ENCODE measurements around the gene AUH.

AUH gene

DNA sequence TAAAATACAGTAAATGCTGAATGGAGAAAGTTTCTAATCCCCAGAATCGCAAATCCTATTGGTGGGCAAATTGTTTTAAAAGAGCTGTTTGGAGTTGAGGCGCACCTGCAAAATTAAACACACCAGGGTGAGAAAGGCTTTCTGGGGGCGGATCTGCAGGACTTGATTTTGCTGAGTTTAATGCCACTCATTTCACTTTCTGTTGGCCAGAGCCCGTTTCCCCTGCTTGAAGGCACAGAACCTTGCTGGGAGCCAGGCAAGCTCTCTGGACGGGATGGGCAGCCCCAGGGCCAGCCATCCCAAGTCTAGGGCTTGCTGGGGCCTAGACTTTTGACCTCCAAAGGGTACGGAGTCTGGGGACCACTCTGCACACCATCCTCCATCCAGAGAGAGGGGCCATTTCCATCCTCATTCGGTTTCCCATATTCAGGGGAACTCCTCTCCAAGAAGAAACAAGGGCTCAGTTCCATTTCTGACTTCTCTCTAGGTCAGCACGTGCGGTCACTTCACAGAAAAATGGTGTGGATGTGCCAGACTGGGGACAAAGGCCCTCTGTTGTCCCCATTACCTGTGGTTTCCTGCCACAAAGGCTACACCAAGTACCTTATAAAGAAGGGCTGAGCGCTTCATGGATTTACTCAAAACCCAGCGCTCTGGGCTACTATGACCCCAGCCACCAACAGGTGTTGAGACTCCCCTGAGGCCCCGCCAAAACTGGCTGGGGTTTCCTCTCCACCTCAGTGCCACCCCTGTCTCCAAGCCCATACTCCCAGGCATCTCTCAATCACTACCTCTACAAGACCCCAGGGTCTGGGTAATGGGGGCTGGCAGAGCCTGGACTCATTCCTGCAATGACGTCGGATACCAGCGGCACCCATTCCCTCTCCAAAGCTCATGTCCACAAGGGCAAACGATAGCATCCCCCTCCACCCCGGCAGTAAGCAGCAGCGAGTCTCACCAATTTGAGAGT lies 170.0 kb downstream of the AUH start:
- peaks cover 78% of the 10 kb centered on the region for H3K27me3 ChIP-seq (ENCODE audit: low read depth, low read length)
- H3K4me1 ChIP-seq (ENCODE audit: low read length), result peaks cover 8% of the 10 kb centered on the region
- H3K4me2 ChIP-seq (ENCODE audit: low read length), result no peak overlapping the region
- H2AFZ ChIP-seq (ENCODE audit: low read depth, low read length), result no peak overlapping the region
- no peaks in the 10 kb centered on the region for H4K20me1 ChIP-seq (ENCODE audit: insufficient read depth, low read length)
- H3K36me3 ChIP-seq (replicated peaks; ENCODE audit: low read depth, low read length), result no peaks in the 10 kb centered on the region
- TF ChIP-seq, protein P1, sequence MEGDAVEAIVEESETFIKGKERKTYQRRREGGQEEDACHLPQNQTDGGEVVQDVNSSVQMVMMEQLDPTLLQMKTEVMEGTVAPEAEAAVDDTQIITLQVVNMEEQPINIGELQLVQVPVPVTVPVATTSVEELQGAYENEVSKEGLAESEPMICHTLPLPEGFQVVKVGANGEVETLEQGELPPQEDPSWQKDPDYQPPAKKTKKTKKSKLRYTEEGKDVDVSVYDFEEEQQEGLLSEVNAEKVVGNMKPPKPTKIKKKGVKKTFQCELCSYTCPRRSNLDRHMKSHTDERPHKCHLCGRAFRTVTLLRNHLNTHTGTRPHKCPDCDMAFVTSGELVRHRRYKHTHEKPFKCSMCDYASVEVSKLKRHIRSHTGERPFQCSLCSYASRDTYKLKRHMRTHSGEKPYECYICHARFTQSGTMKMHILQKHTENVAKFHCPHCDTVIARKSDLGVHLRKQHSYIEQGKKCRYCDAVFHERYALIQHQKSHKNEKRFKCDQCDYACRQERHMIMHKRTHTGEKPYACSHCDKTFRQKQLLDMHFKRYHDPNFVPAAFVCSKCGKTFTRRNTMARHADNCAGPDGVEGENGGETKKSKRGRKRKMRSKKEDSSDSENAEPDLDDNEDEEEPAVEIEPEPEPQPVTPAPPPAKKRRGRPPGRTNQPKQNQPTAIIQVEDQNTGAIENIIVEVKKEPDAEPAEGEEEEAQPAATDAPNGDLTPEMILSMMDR (IDR thresholded peaks at IDR 0.05; ENCODE audit: low read depth, low read length), result no peak
- no peak for TF ChIP-seq EZH2phosphoT487 (IDR thresholded peaks at IDR 0.05; ENCODE audit: low read depth)
- no peaks in the 10 kb centered on the region for H3K79me2 ChIP-seq (ENCODE audit: low read length)
- H3K4me3 ChIP-seq (ENCODE audit: low read length), result no peak overlapping the region
- no peak overlapping the region for H3K9ac ChIP-seq (ENCODE audit: low read length)
- no peaks in the 10 kb centered on the region for H3K9me3 ChIP-seq (ENCODE audit: insufficient read depth, low read length)
- H3K27ac ChIP-seq (ENCODE audit: low read length), result no peak overlapping the region

DNA sequence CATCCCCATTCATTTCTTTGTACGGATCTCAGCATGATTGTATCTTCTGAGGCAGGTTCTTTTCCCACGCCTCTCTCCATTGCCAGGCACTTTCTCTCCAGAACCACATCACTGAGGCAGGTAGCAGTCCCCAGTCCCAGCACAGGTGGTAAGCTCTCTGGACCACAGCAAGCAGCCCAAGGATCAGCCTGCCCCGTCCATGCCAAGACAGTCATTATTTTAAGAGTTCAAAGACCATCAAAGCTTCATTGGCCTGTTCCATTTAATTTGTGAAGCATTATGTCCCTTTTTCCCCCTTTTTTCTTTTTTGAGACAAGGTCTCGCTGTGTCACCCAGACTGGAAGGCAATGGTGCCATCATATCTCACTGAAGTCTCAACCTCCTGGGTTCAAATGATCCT lies 171.7 kb downstream of the AUH start:
- peaks cover 8% of the 10 kb centered on the region for H3K4me1 ChIP-seq (ENCODE audit: low read length)
- H3K79me2 ChIP-seq (ENCODE audit: low read length), result no peaks in the 10 kb centered on the region
- no peak overlapping the region for H3K27ac ChIP-seq (ENCODE audit: low read length)
- peaks cover 77% of the 10 kb centered on the region for H3K27me3 ChIP-seq (ENCODE audit: low read depth, low read length)
- no peak overlapping the region for H3K4me3 ChIP-seq (ENCODE audit: low read length)
- H3K36me3 ChIP-seq (replicated peaks; ENCODE audit: low read depth, low read length), result no peaks in the 10 kb centered on the region
- TF ChIP-seq, protein P1 (IDR thresholded peaks at IDR 0.05; ENCODE audit: low read depth, low read length), result no peak
- TF ChIP-seq EZH2phosphoT487 (IDR thresholded peaks at IDR 0.05; ENCODE audit: low read depth), result no peak
- no peak overlapping the region for H3K4me2 ChIP-seq (ENCODE audit: low read length)
- H2AFZ ChIP-seq (ENCODE audit: low read depth, low read length), result no peak overlapping the region
- H3K9me3 ChIP-seq (ENCODE audit: insufficient read depth, low read length), result no peaks in the 10 kb centered on the region
- H4K20me1 ChIP-seq (ENCODE audit: insufficient read depth, low read length), result no peaks in the 10 kb centered on the region
- H3K9ac ChIP-seq (ENCODE audit: low read length), result no peak overlapping the region

DNA sequence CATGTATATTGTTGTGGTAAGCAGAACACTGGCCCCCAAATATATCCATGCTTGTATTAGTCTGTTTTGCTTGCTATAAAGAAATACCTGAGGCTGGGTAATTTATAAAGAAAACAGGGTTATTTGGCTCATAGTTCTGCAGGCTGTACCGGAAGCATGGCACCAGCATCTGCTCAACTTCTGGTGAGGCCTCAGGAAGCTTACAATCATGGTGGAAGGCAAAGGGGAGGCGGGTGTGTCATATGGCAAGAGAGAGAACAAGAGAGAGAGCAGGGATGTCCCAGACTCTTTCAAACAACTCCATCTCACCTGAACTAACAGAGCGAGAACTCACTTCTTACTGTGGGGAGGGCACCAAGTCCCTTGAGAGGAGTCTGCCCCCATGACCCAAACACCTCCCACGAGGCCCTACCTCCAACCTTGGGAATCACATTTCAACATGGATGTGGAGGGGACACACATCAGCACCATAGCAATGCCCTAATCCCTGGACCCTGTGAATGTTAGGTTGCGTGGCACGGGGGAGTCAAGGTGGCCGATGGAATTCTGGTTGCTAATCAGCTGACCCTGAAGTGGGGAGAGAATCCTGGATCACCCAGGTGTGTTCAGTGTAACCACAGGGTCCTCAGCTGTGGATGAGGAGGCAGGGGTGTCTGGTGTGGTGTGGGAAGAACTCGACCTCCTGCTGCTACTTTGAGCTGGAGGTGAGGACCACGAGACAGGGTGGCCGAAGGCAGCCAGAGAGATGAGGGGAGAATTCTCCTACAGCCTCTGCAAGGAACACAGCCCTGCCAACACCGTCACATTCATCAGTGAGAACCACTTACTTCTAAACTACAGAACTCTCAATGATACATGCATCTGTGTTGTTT lies 172.8 kb downstream of the AUH start:
- Histone ChIP-seq H3K4me3 (ENCODE audit: low read length) (no peak overlapping the region), H3K9me3 (ENCODE audit: insufficient read depth, low read length) (no peaks in the 10 kb centered on the region), H4K20me1 (ENCODE audit: insufficient read depth, low read length) (no peaks in the 10 kb centered on the region), H3K79me2 (ENCODE audit: low read length) (no peaks in the 10 kb centered on the region), H3K4me2 (ENCODE audit: low read length) (no peak overlapping the region), H3K36me3 (replicated peaks; ENCODE audit: low read depth, low read length) (no peaks in the 10 kb centered on the region), H2AFZ (ENCODE audit: low read depth, low read length) (no peak overlapping the region), H3K4me1 (ENCODE audit: low read length) (peaks cover 5% of the 10 kb centered on the region), H3K9ac (ENCODE audit: low read length) (no peak overlapping the region), H3K27me3 (ENCODE audit: low read depth, low read length) (peaks cover 67% of the 10 kb centered on the region), H3K27ac (ENCODE audit: low read length) (no peak overlapping the region)
- no peak for TF ChIP-seq EZH2phosphoT487 (IDR thresholded peaks at IDR 0.05; ENCODE audit: low read depth)
- TF ChIP-seq, protein P1 (IDR thresholded peaks at IDR 0.05; ENCODE audit: low read depth, low read length), result no peak

DNA sequence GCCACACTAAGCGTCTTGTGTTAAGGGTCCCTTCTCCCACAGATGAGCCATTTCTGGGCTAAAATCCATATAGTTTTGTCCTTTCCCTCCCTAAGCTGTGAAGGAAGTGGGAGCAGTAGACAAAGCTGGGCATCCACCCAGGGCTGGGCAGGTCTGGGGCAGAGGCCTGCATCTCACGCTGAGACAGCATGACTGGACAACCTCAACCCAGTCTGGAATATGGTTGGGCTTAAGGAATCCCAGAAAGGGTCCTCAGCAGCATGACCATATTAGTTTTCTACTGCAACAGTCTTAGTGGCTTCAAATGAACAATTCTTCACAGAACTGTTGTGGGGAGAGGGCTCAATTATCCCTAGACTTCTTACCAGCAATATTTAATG lies 173.8 kb downstream of the AUH start:
- H3K36me3 ChIP-seq (replicated peaks; ENCODE audit: low read depth, low read length), result no peaks in the 10 kb centered on the region
- no peaks in the 10 kb centered on the region for H3K79me2 ChIP-seq (ENCODE audit: low read length)
- no peak overlapping the region for H2AFZ ChIP-seq (ENCODE audit: low read depth, low read length)
- H3K27me3 ChIP-seq (ENCODE audit: low read depth, low read length), result peaks cover 58% of the 10 kb centered on the region
- H3K4me2 ChIP-seq (ENCODE audit: low read length), result no peak overlapping the region
- peaks cover 2% of the 10 kb centered on the region for H3K4me1 ChIP-seq (ENCODE audit: low read length)
- no peaks in the 10 kb centered on the region for H4K20me1 ChIP-seq (ENCODE audit: insufficient read depth, low read length)
- no peak overlapping the region for H3K27ac ChIP-seq (ENCODE audit: low read length)
- no peak for TF ChIP-seq EZH2phosphoT487 (IDR thresholded peaks at IDR 0.05; ENCODE audit: low read depth)
- TF ChIP-seq, protein P1 (IDR thresholded peaks at IDR 0.05; ENCODE audit: low read depth, low read length), result no peak
- no peak overlapping the region for H3K4me3 ChIP-seq (ENCODE audit: low read length)
- no peaks in the 10 kb centered on the region for H3K9me3 ChIP-seq (ENCODE audit: insufficient read depth, low read length)
- no peak overlapping the region for H3K9ac ChIP-seq (ENCODE audit: low read length)
